Measurements from ENCODE around the gene SCUBE2. TPM values are rescaled to one million over a fixed set of nuclear protein-coding genes. Genes with fewer than 3 reads are reported as not detected.

The SCUBE2 gene
- total RNA-seq, 1 experiment from 2014 or later, result 3.1 TPM

DNA sequence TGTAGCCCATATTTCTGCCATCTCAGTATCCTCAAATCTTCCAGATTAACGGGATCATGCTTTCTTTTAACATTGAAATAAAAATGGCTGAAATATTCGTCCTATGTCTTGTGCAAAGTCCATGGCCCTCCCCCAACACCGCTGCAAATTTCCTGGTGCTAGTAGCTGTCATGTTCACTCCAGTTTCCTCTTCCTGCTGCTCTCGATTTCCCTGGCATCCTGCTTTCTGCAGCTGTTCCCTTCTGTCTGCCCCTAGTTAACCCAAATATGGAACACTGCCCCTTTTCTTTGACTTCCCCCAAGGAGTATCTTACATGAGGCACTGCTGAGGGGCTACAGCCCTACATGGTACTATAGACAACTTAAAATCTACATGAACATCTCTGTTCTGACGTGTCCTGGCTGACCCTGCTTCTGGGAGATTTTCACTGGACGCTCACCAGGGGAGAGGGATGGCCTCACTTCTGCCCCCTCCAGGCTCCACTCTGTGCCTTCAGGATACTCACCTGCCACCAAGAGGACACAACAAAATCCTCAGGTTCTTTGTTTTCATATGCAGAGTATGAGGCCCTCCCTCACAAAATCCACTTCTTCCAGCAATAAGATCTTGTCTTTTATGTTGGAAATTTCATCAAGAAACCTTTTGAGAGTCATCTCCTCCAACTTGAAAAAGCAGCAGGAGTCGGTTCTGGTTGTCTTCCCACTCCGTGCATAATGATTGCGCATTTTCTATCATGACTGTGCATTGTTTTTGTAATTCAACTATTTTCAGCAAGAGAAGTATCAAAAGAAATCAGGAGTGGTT lies 29.5 kb upstream of the SCUBE2 start:
- ChIA-PET POLR2A (no interaction called here), CTCF (no interaction called here)
- TF ChIP-seq, protein P1, sequence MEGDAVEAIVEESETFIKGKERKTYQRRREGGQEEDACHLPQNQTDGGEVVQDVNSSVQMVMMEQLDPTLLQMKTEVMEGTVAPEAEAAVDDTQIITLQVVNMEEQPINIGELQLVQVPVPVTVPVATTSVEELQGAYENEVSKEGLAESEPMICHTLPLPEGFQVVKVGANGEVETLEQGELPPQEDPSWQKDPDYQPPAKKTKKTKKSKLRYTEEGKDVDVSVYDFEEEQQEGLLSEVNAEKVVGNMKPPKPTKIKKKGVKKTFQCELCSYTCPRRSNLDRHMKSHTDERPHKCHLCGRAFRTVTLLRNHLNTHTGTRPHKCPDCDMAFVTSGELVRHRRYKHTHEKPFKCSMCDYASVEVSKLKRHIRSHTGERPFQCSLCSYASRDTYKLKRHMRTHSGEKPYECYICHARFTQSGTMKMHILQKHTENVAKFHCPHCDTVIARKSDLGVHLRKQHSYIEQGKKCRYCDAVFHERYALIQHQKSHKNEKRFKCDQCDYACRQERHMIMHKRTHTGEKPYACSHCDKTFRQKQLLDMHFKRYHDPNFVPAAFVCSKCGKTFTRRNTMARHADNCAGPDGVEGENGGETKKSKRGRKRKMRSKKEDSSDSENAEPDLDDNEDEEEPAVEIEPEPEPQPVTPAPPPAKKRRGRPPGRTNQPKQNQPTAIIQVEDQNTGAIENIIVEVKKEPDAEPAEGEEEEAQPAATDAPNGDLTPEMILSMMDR (IDR thresholded peaks at IDR 0.05; ENCODE audit: insufficient read depth in 1 of 2, low read depth in 1 of 2, low read length in 1 of 2, severe bottlenecking in 1 of 2, unreplicated experiment in 1 of 2), result peak; percentile 40 to 76
- no peaks in the 10 kb centered on the region for H3K36me3 ChIP-seq (ENCODE audit: control insufficient read depth, insufficient read depth, low read length)
- intact Hi-C loops (cut with micrococcal nuclease; ENCODE audit: unreplicated experiment), result loop anchor here (1.0 kb wide), 1 partner anchor 106 kb away; no protein-coding TSS in a partner anchor
- no peaks in the 10 kb centered on the region for H3K9me3 ChIP-seq
- no peaks in the 10 kb centered on the region for H3K4me1 ChIP-seq
- no peaks in the 10 kb centered on the region for H3K36me3 Mint-ChIP-seq (ENCODE audit: insufficient read depth, unreplicated experiment)
- H3K4me1 Mint-ChIP-seq (ENCODE audit: low read depth, unreplicated experiment), result peaks cover 6% of the 10 kb centered on the region
- peak in 1 of 2 experiments; percentile 56 for DNase-seq
- no peaks in the 10 kb centered on the region for H3K27me3 ChIP-seq (replicated peaks; ENCODE audit: control insufficient read depth, insufficient read depth, low read length)
- no peak overlapping the region for H3K27ac Mint-ChIP-seq (ENCODE audit: unreplicated experiment)
- H3K9me3 Mint-ChIP-seq (ENCODE audit: unreplicated experiment), result no peaks in the 10 kb centered on the region
- H3K4me3 ChIP-seq (ENCODE audit: low read depth, low read length), result no peak overlapping the region
- H3K27me3 Mint-ChIP-seq (ENCODE audit: insufficient read depth, unreplicated experiment), result no peaks in the 10 kb centered on the region
- BruUV-seq (replicated peaks), result no TSS peak
- H3K4me3 Mint-ChIP-seq (ENCODE audit: unreplicated experiment), result no peak overlapping the region

DNA sequence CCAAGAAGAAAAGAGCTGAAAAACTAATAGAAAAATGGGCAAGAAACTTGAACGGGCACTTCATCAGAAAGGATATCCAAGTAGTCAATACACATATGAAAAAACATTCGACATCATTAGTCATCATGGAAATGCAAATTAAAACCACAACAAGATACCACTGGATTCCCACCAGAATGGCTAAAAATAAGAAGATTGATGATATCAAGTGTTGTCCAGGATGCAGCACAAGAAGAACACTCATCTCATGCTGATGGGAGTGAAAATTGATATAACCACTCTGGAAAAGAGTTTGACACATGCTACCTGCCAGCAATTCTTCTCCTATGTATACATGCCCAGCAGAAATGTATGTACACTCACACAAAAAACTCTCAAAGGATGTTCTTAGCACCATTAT lies 26.9 kb upstream of the SCUBE2 start:
- peaks cover 6% of the 10 kb centered on the region for H3K4me1 Mint-ChIP-seq (ENCODE audit: low read depth, unreplicated experiment)
- DNase-seq, result no peak
- H3K27ac Mint-ChIP-seq (ENCODE audit: unreplicated experiment), result no peak overlapping the region
- no peaks in the 10 kb centered on the region for H3K9me3 Mint-ChIP-seq (ENCODE audit: unreplicated experiment)
- H3K4me1 ChIP-seq, result no peaks in the 10 kb centered on the region
- intact Hi-C loops (cut with micrococcal nuclease; ENCODE audit: unreplicated experiment), result no loop called here
- no peak overlapping the region for H3K4me3 Mint-ChIP-seq (ENCODE audit: unreplicated experiment)
- H3K36me3 Mint-ChIP-seq (ENCODE audit: insufficient read depth, unreplicated experiment), result no peaks in the 10 kb centered on the region
- H3K36me3 ChIP-seq (ENCODE audit: control insufficient read depth, insufficient read depth, low read length), result no peaks in the 10 kb centered on the region
- ChIA-PET POLR2A (no interaction called here), CTCF (interaction anchor here (1.8 kb wide), 1 partner anchor 103 kb away, joined by 5 read pairs; no protein-coding TSS in a partner anchor)
- H3K9me3 ChIP-seq, result peaks cover 3% of the 10 kb centered on the region; the same call in 1 of the 2 replicates
- H3K4me3 ChIP-seq (ENCODE audit: low read depth, low read length), result no peak overlapping the region
- no TSS peak for BruUV-seq (replicated peaks)
- H3K27me3 ChIP-seq (replicated peaks; ENCODE audit: control insufficient read depth, insufficient read depth, low read length), result no peaks in the 10 kb centered on the region
- H3K27me3 Mint-ChIP-seq (ENCODE audit: insufficient read depth, unreplicated experiment), result no peaks in the 10 kb centered on the region
- TF ChIP-seq, protein P1 (IDR thresholded peaks at IDR 0.05; ENCODE audit: insufficient read depth in 1 of 2, low read depth in 1 of 2, low read length in 1 of 2, severe bottlenecking in 1 of 2, unreplicated experiment in 1 of 2), result no peak

DNA sequence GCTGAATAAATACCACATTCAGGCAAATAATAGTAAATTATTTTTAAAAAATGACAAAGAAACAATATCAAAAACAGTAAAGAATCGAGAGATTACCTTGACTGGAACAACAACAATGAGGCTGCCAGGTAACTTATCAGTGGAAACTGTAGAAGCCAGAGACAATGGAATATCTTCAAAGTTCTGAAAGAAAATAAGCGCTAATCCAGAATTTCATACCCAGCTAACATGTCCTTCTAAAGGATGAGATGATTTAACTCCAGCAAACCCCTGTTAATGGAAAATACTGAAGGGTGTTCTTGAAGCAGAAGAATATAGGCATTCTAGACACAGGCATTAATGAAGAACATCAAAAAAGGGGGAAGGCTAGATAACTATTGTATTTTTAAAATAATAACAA lies 20.7 kb upstream of the SCUBE2 start:
- H3K4me1 Mint-ChIP-seq (ENCODE audit: low read depth, unreplicated experiment), result no peaks in the 10 kb centered on the region
- ChIA-PET POLR2A (no interaction called here), CTCF (no interaction called here)
- Histone ChIP-seq H3K27me3 (replicated peaks; ENCODE audit: control insufficient read depth, insufficient read depth, low read length) (no peaks in the 10 kb centered on the region), H3K4me3 (ENCODE audit: low read depth, low read length) (no peak overlapping the region), H3K9me3 (peaks cover 17% of the 10 kb centered on the region), H3K36me3 (ENCODE audit: control insufficient read depth, insufficient read depth, low read length) (no peaks in the 10 kb centered on the region), H3K4me1 (no peaks in the 10 kb centered on the region)
- no peak for DNase-seq
- H3K36me3 Mint-ChIP-seq (ENCODE audit: insufficient read depth, unreplicated experiment), result no peaks in the 10 kb centered on the region
- H3K4me3 Mint-ChIP-seq (ENCODE audit: unreplicated experiment), result no peak overlapping the region
- TF ChIP-seq, protein P1 (IDR thresholded peaks at IDR 0.05; ENCODE audit: insufficient read depth in 1 of 2, low read depth in 1 of 2, low read length in 1 of 2, severe bottlenecking in 1 of 2, unreplicated experiment in 1 of 2), result no peak
- no peaks in the 10 kb centered on the region for H3K27me3 Mint-ChIP-seq (ENCODE audit: insufficient read depth, unreplicated experiment)
- intact Hi-C loops (cut with micrococcal nuclease; ENCODE audit: unreplicated experiment), result no loop called here
- no peak overlapping the region for H3K27ac Mint-ChIP-seq (ENCODE audit: unreplicated experiment)
- peaks cover 30% of the 10 kb centered on the region for H3K9me3 Mint-ChIP-seq (ENCODE audit: unreplicated experiment)
- no TSS peak for BruUV-seq (replicated peaks)

All from Caco-2 (cell line).